Lower lobe of right lung (tissue), 2 donors: Measurements from ENCODE around the gene APBB1IP. TPM values are rescaled to one million over a fixed set of nuclear protein-coding genes. Genes with fewer than 3 reads are reported as not detected.
A peak's percentile ranks its signal among the peaks of the same experiment; 100 is the strongest.
"Not testable (repeated sequence)": the region's sequence is repeated elsewhere in the genome, so short reads cannot be mapped to it uniquely, and the experiment has no call there.

ENCODE experiments used
- ATAC-seq, 2 donors: fragments of 200-7000 bp; cut with Tn5 transposase; one replicate each; pipeline ENCODE4 v1.9.1; 2020 to 2022; ENCODE audit warnings: mild to moderate bottlenecking in 2 of 2, moderate library complexity in 2 of 2
- DNase-seq: peaks from one replicate; pipeline ENCODE4 v3.0.0-alpha.2; 2020
- H3K27ac ChIP-seq: fragments of 200-600 bp; one replicate; pipeline ENCODE4 v1.8.0; 2022
- H3K27me3 ChIP-seq: fragments of 200-600 bp; one replicate; pipeline ENCODE4 v1.8.0; 2022; ENCODE audit warnings: low read depth
- H3K36me3 ChIP-seq: fragments of 200-600 bp; one replicate; pipeline ENCODE4 v1.8.0; 2022; ENCODE audit warnings: mild to moderate bottlenecking
- H3K4me1 ChIP-seq: fragments of 200-600 bp; one replicate; pipeline ENCODE4 v1.8.0; 2022
- H3K4me3 ChIP-seq: fragments of 200-600 bp; one replicate; pipeline ENCODE4 v1.8.0; 2022; ENCODE audit warnings: mild to moderate bottlenecking
- H3K9me3 ChIP-seq: fragments of 200-600 bp; one replicate; pipeline ENCODE4 v1.8.0; 2022
- intact Hi-C: fragments of 100-400 bp; cut with DNase I; formaldehyde crosslinking; loops from one replicate; pipeline ENCODE4 v1.11.0; 2022
- total RNA-seq: library from RNA; stranded (reverse); fragmentation: NEBNext Ultra II Directional; extraction: Animal tissue kit (Norgen Biotek cat#: 25700); gene quantifications from one replicate; pipeline ENCODE4 v1.2.1, GENCODE V29; 2021
- TF ChIP-seq, protein P1 (sequence below): fragments of 200-600 bp; IDR thresholded peaks from one replicate; pipeline ENCODE4 v1.8.0; 2022; ENCODE audit warnings: antibody characterized with exemption, mild to moderate bottlenecking
- donor health status: DM: no; HTN: yes; CAD: no; lungs with severe emphysema.

The APBB1IP gene
- total RNA-seq, 1 donor from 2014 or later: 36.8 TPM

DNA sequence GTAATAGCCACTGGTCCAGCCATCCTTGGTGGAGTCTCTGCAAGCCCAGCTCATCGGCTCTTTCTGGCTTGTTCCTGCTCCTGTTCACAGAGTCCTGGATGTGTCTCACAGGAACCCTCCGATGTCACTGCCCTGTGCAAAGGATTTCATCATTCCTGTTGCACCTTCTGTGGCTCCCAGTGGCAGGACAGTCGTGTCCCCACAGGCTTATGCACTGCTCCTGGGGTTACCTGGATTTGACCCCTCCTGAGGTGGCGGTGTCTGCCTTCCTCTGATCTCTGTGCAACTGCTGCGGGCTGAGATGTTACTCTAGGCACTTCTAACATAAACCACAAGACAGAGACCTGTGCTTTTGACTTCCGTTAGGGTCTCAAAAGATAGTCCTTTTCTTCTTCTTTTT lies 30.6 kb downstream of the APBB1IP start:
- no peaks in the 10 kb centered on the region for H3K36me3 ChIP-seq
- no peak overlapping the region for H3K27ac ChIP-seq
- H3K4me1 ChIP-seq: peaks cover 6% of the 10 kb centered on the region
- no peaks in the 10 kb centered on the region for H3K9me3 ChIP-seq
- DNase-seq (no peak), ATAC-seq (peak; percentile 48 to 49)
- H3K27me3 ChIP-seq: no peaks in the 10 kb centered on the region
- intact Hi-C loops: no loop called here
- H3K4me3 ChIP-seq: no peak overlapping the region
- TF ChIP-seq, protein P1, sequence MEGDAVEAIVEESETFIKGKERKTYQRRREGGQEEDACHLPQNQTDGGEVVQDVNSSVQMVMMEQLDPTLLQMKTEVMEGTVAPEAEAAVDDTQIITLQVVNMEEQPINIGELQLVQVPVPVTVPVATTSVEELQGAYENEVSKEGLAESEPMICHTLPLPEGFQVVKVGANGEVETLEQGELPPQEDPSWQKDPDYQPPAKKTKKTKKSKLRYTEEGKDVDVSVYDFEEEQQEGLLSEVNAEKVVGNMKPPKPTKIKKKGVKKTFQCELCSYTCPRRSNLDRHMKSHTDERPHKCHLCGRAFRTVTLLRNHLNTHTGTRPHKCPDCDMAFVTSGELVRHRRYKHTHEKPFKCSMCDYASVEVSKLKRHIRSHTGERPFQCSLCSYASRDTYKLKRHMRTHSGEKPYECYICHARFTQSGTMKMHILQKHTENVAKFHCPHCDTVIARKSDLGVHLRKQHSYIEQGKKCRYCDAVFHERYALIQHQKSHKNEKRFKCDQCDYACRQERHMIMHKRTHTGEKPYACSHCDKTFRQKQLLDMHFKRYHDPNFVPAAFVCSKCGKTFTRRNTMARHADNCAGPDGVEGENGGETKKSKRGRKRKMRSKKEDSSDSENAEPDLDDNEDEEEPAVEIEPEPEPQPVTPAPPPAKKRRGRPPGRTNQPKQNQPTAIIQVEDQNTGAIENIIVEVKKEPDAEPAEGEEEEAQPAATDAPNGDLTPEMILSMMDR: no peak

DNA sequence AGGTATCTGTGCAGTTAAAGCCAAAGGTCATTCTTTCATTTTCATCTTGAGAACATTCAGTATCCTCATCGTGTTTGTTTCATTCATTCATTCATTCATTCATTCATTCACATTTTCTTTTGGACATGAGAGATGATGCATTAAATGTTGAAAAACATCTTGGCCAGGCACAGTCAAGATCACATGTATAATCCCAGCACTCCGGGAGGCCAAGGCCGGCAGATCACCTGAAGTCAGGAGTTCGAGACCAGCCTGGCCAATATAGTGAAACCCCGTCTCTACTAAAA lies 34.3 kb downstream of the APBB1IP start:
- Histone ChIP-seq H3K27me3 (no peaks in the 10 kb centered on the region), H3K36me3 (peaks cover 3% of the 10 kb centered on the region), H3K27ac (no peak overlapping the region), H3K4me1 (peaks cover 13% of the 10 kb centered on the region), H3K4me3 (no peak overlapping the region), H3K9me3 (no peaks in the 10 kb centered on the region)
- intact Hi-C loops: no loop called here
- no peak for DNase-seq
- TF ChIP-seq, protein P1: no peak
- ATAC-seq: no peak

DNA sequence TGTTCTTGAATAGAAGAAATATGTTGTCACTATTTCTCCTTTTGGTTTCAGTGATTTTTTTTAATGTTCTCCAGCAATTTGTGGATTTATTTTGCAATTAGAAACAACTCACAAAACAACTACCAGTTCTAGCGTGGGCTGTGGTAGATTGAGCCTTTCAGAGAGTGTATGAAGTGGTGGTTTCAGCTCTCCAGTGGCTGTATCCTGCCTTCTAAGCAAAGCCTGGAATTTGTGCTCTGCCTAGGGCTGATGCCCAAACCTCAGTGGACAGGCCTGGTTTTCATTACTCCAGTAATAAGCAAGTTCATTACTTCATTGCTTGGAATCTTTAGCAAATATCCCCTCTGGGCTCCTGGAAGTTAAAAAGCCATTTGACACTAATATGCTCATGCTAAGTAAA lies 35.9 kb downstream of the APBB1IP start:
- TF ChIP-seq, protein P1: no peak
- peaks cover 3% of the 10 kb centered on the region for H3K36me3 ChIP-seq
- no peak overlapping the region for H3K4me3 ChIP-seq
- H3K27me3 ChIP-seq: no peaks in the 10 kb centered on the region
- no peak overlapping the region for H3K27ac ChIP-seq
- peaks cover 13% of the 10 kb centered on the region for H3K4me1 ChIP-seq
- intact Hi-C loops: no loop called here
- DNase-seq (no peak), ATAC-seq (peak in 1 of 2 donors; percentile 39)
- H3K9me3 ChIP-seq: no peaks in the 10 kb centered on the region

DNA sequence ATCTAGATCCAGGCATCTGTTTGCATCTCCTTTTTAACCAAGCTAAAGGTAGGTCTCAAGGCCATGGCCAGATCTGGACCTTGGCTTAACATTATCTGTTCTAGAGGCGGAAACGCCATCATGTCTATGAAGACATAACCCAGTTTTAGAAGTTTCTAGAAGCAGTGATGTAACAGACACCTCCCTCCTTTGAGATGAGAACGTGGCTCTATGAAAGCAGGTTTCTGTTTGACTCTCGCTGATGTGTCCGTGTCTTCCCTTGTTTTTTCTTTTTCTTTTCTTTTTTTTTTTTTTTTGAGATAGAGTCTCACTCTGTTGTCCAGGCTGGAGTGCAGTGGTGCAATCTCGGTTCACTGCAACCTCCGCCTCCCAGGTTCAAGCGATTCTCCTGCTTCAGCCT lies 36.7 kb downstream of the APBB1IP start:
- not testable (repeated sequence) for H3K27ac ChIP-seq, ATAC-seq

DNA sequence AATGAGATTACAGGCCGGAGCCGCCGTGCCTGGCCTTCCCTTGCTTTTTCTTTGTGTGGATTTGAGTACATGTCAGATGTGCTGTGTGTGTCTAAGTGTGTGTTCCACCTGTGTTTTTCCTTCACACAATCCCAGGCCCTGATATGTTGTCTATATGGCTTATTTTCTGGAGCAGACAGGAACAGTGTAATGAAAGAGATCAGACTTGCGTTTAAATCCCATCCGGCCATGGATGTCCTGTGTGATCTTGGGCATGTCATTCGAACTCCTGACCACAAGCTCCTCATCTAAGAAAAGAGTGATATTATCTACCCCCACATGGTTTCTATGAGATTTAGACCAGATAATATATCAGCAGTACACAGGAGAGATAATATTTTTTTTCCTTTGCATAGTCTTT lies 37.2 kb downstream of the APBB1IP start:
- Histone ChIP-seq H3K9me3 (no peaks in the 10 kb centered on the region), H3K4me1 (peaks cover 18% of the 10 kb centered on the region), H3K36me3 (peaks cover 3% of the 10 kb centered on the region), H3K27ac (no peak overlapping the region), H3K4me3 (no peak overlapping the region), H3K27me3 (no peaks in the 10 kb centered on the region)
- no peak for DNase-seq
- no peak for ATAC-seq
- TF ChIP-seq, protein P1: no peak
- intact Hi-C loops: no loop called here

More for the DNA sequence above, 36.7 kb downstream of the APBB1IP start:
- H3K4me3 ChIP-seq, H3K36me3 ChIP-seq, H3K27me3 ChIP-seq, DNase-seq, intact Hi-C loops, H3K9me3 ChIP-seq: not testable (repeated sequence)
- peaks cover 13% of the 10 kb centered on the region for H3K4me1 ChIP-seq

DNA sequence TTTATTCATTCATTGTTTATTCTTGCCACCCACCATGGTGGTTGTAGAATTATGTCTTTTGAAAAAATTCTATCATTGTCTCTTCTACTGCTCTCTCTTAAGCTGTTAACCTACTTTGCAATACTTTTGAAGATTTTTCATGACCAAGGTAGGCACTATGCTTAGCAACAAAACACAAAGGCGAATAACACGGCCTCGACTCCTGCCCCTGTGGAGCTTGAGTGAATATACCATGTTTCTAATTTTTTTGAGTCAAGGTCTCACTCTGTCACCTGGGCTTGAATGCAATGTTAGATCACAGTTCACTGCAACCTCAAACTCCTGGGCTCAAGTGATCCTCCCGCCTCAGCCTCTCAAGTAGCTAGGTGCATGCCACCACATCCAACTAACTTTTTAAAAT lies 39.4 kb downstream of the APBB1IP start:
- H3K27ac ChIP-seq: no peak overlapping the region
- ATAC-seq (no peak), DNase-seq (no peak)
- intact Hi-C loops: no loop called here
- H3K4me3 ChIP-seq: no peak overlapping the region
- H3K4me1 ChIP-seq: peaks cover 34% of the 10 kb centered on the region
- H3K27me3 ChIP-seq: no peaks in the 10 kb centered on the region
- H3K36me3 ChIP-seq: peaks cover 3% of the 10 kb centered on the region
- TF ChIP-seq, protein P1: no peak
- no peaks in the 10 kb centered on the region for H3K9me3 ChIP-seq
